Measurements from ENCODE around the gene SFMBT1. TPM values are rescaled to one million over a fixed set of nuclear protein-coding genes. Genes with fewer than 3 reads are reported as not detected.
A peak's percentile ranks its signal among the peaks of the same experiment; 100 is the strongest.

SFMBT1 gene
- total RNA-seq, 2 donors from 2014 or later, result 6.9 to 10.3 TPM

DNA sequence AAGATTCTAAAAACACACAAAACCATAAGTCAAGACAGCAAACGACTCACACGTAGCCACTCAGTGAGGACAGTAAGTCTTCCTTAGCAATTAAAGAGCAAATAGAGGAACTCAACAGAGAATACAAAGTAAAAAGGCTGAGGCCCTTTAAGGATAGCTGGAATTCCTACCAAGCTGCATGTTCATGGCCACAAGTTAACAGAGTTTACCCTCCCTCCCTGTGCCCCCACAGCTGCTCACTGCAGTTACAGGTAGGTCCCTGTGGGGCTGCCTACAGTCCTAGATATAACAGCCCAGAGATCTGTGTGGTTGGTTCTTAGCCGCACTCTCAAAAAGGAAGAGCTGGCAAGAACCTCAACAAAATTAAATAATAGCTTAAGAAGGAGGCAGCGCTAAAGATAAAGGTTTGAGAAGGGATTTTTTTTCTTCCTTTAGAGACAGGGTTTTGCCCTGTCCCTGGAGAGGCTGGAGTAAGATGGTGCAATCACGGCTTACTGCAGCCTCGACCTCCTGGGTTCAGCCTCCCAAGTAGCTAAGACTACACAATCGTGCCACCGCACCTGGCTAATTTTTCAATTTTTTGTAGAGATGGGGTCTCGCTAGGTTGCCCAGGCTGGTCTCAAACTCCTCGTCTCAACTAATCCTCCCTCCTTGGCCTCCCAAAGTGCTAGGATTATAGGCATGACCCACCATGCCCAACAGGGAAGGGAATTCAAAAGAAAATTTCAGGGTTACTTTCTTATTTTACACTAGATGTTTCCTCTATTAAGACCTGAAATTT, 19.3 kb downstream of the SFMBT1 start:
- H3K9me3 ChIP-seq (ENCODE audit: control insufficient read depth, low read length), result no peaks in the 10 kb centered on the region
- 80 to 91% methylated on average over 4 to 10 of the region's 10 CpGs for WGBS, 2 experiments (ENCODE audit: insufficient coverage in 1 of 2, insufficient read length in 1 of 2)
- H3K9me3 Mint-ChIP-seq, result no peaks in the 10 kb centered on the region
- H3K4me1 ChIP-seq (ENCODE audit: control insufficient read depth, insufficient read depth, low read length), result no peaks in the 10 kb centered on the region
- no peak overlapping the region for H3K4me3 Mint-ChIP-seq
- TF ChIP-seq CTCF (conservative IDR thresholded peaks at IDR 0.05), result peak; percentile 48
- no peak overlapping the region for H3K27ac ChIP-seq (ENCODE audit: low read depth, low read length)
- no peak overlapping the region for H3K4me3 ChIP-seq (ENCODE audit: low read length)
- H3K36me3 Mint-ChIP-seq (ENCODE audit: low read depth), result peaks cover 3% of the 10 kb centered on the region
- no peaks in the 10 kb centered on the region for H3K27me3 ChIP-seq (ENCODE audit: control insufficient read depth, insufficient read depth, low read length, poor library complexity, severe bottlenecking)
- H3K27me3 Mint-ChIP-seq (ENCODE audit: insufficient read depth), result no peaks in the 10 kb centered on the region
- peak; percentile 80 for DNase-seq
- no peaks in the 10 kb centered on the region for H3K36me3 ChIP-seq (ENCODE audit: control insufficient read depth, insufficient read depth, low read length)
- no peak overlapping the region for H3K27ac Mint-ChIP-seq
- no peak overlapping the region for H3K9ac ChIP-seq (ENCODE audit: extremely low read depth, low read length, poor library complexity, severe bottlenecking)
- peaks cover 17% of the 10 kb centered on the region for H3K4me1 Mint-ChIP-seq

GRCh38 chr3:53024315-53024714, 21.6 kb downstream of the SFMBT1 start:
- DNase-seq, result no peak
- Mint-ChIP-seq H3K9me3 (no peaks in the 10 kb centered on the region), H3K27me3 (ENCODE audit: insufficient read depth) (no peaks in the 10 kb centered on the region), H3K36me3 (ENCODE audit: low read depth) (peaks cover 3% of the 10 kb centered on the region), H3K27ac (no peak overlapping the region), H3K4me1 (peaks cover 15% of the 10 kb centered on the region), H3K4me3 (no peak overlapping the region)
- Histone ChIP-seq H3K36me3 (ENCODE audit: control insufficient read depth, insufficient read depth, low read length) (no peaks in the 10 kb centered on the region), H3K4me1 (ENCODE audit: control insufficient read depth, insufficient read depth, low read length) (no peaks in the 10 kb centered on the region), H3K9me3 (ENCODE audit: control insufficient read depth, low read length) (no peaks in the 10 kb centered on the region), H3K9ac (ENCODE audit: extremely low read depth, low read length, poor library complexity, severe bottlenecking) (no peak overlapping the region), H3K27me3 (ENCODE audit: control insufficient read depth, insufficient read depth, low read length, poor library complexity, severe bottlenecking) (no peaks in the 10 kb centered on the region), H3K4me3 (ENCODE audit: low read length) (no peak overlapping the region), H3K27ac (ENCODE audit: low read depth, low read length) (no peak overlapping the region)
- WGBS, 2 experiments (ENCODE audit: insufficient coverage in 1 of 2, insufficient read length in 1 of 2), result 85 to 90% methylated on average over 6 of the region's 6 CpGs
- TF ChIP-seq CTCF (conservative IDR thresholded peaks at IDR 0.05), result no peak

DNA sequence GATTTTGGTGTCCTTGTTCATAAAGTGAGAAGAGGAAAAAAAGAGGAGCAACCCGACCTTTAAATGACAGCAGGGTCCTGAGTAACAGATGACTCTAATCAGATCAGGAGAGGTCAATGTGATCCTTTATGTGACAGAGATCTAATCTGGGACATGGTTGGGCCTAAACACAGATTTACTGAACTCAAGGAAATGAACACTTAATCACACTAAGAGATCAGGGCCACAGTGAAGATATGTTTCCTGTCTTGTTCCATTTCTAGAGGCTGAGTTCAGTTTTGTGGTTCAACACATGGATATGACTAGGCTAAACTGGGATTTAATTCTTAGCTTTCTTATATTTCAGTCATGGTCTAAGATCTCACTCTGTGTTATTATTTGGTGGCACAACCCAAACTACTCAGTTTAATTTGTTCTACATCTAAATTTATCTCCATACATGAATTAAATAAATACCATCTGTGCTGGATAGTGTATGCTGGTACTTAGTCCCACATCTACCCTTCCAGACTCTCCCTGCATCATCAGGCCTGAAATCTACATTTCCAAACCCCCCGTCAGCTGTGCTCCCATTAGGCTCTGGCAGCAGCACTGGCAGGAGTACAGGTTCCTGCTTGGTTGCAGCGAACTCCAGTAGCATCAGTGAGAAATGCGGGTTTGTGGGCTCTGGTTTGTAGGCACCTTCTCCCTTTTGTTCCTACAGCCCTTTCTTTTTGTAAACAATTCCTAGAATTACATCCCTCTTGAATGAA, 22.6 kb downstream of the SFMBT1 start:
- Mint-ChIP-seq H3K27me3 (ENCODE audit: insufficient read depth) (no peaks in the 10 kb centered on the region), H3K4me3 (no peak overlapping the region), H3K27ac (no peak overlapping the region), H3K9me3 (no peaks in the 10 kb centered on the region), H3K36me3 (ENCODE audit: low read depth) (peaks cover 3% of the 10 kb centered on the region), H3K4me1 (peaks cover 20% of the 10 kb centered on the region)
- 92 to 96% methylated on average over 4 of the region's 4 CpGs for WGBS, 2 experiments (ENCODE audit: insufficient coverage in 1 of 2, insufficient read length in 1 of 2)
- no peak overlapping the region for H3K27ac ChIP-seq (ENCODE audit: low read depth, low read length)
- H3K9me3 ChIP-seq (ENCODE audit: control insufficient read depth, low read length), result no peaks in the 10 kb centered on the region
- no peaks in the 10 kb centered on the region for H3K36me3 ChIP-seq (ENCODE audit: control insufficient read depth, insufficient read depth, low read length)
- no peaks in the 10 kb centered on the region for H3K4me1 ChIP-seq (ENCODE audit: control insufficient read depth, insufficient read depth, low read length)
- no peak overlapping the region for H3K9ac ChIP-seq (ENCODE audit: extremely low read depth, low read length, poor library complexity, severe bottlenecking)
- TF ChIP-seq CTCF (conservative IDR thresholded peaks at IDR 0.05), result no peak
- H3K4me3 ChIP-seq (ENCODE audit: low read length), result no peak overlapping the region
- no peak for DNase-seq
- no peaks in the 10 kb centered on the region for H3K27me3 ChIP-seq (ENCODE audit: control insufficient read depth, insufficient read depth, low read length, poor library complexity, severe bottlenecking)

Measured in endodermal cell (in vitro differentiated cells).